Fibroblast of villous mesenchyme (primary cell): ENCODE results near the gene RNASE9. TPM values are rescaled to one million over a fixed set of nuclear protein-coding genes. Genes with fewer than 3 reads are reported as not detected.

Source experiments
- DNase-seq: peaks from one replicate; pipeline ENCODE4 v3.0.0-alpha.2; 2010; ENCODE audit warnings: low read depth
- H3K4me3 ChIP-seq: 2 replicates; pipeline ENCODE4 v1.5.1; 2011; ENCODE audit warnings: low read depth, mild to moderate bottlenecking, low read length
- CTCF ChIP-seq: IDR thresholded peaks from 2 replicates; pipeline ENCODE4 v1.5.1; 2012; ENCODE audit warnings: low read depth, mild to moderate bottlenecking, low read length; ENCODE audit not compliant: insufficient read depth
- total RNA-seq: library from RNA; depleted of rRNA; stranded (reverse); fragments of >200 nt; gene quantifications from 2 replicates; pipeline ENCODE4 v1.2.3, GENCODE V29; 2012

RNASE9 gene
- total RNA-seq, 1 donor, result not detected

- TF ChIP-seq CTCF, result no peak
- H3K4me3 ChIP-seq, result no peak overlapping the region
- DNase-seq, result no peak
Measured at GRCh38 chr14:20546877-20547276, 14.0 kb downstream of the RNASE9 start.

DNA sequence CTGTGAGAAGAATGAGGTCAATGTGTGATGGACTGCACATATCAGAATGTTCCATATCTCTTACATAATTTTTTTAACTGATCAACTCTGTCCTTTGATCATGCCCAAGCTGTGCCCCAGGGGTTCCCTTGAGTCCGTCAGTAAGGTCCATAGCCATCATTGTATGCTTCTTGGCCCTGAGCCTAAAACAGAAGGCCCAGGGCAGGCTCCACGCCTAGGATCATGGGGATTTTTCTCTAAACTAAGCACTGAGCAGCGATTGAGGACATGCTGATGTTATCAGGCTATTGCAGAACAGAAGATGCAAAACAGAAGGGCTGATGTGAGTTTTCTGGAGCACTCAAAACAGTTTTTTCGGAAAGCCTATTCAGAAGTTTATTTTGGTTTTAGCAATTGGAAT, 20.9 kb downstream of the RNASE9 start:
- DNase-seq, result no peak
- no peak overlapping the region for H3K4me3 ChIP-seq
- no peak for TF ChIP-seq CTCF

DNA sequence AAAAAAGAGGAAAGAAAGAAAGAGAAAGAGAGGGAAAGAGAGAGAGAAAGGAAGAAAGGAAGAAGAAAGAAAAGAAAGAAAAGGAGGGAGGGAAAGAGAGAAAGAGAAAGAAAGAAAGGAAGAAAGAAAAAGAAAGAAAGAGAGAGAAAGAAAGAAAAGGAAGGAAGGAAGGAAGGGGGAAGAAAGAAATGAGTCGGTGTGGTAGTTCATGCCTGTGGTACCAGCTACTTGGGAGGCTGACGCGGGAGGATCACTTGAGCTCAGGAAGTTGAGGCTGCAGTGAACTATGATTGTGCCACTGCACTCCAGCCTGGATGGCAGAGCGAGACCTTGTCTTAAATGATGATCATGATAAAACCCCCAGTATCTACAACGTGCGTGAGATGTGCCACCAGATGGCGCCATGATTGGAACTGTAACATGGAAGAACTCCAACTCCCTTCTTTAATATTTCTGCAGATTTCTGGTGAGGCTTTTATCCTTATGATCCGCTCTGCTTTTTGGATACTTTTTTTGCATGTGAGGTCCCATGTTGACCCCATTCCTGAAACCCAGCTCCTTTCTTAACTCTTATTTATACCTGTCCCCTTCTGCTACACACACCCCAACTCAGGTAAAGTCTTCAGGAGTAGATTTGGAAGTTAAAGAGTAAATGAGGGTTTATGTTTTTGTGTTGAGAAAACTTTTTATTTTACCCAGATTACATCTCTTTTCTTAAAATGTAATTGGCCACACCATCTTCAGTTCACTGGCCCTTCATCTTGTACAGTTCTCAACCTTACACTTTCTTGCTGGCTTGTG, 29.9 kb downstream of the RNASE9 start:
- peak; percentile 65 for TF ChIP-seq CTCF
- DNase-seq, result peak; percentile 78

GRCh38 chr14:20529806-20530205, 31.0 kb downstream of the RNASE9 start:
- H3K4me3 ChIP-seq, result no peak overlapping the region
- no peak for TF ChIP-seq CTCF
- no peak for DNase-seq

More for the DNA sequence above, 29.9 kb downstream of the RNASE9 start:
- no peak overlapping the region for H3K4me3 ChIP-seq

DNA sequence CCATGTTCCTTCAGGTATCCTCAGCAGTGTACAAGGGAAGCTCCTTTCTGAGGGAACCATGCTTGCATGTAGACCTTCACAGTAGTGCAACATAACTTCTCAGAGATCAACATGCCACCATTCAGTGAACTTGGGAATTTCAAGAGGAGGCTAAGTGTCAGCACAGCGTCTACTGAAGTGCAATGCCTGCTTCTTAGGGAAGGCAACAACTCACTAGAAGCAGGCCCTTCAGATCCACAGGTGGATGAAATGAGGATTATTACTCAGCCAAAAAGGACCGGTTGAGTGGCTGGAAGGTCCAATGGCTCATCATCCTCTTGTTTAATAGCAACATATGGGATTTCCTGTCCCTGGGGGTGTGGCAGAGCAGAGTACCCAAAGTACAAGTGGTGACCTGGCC, 36.8 kb downstream of the RNASE9 start:
- H3K4me3 ChIP-seq, result no peak overlapping the region
- no peak for DNase-seq
- no peak for TF ChIP-seq CTCF

GRCh38 chr14:20522332-20522731, 38.5 kb downstream of the RNASE9 start:
- no peak for TF ChIP-seq CTCF
- DNase-seq, result no peak
- no peak overlapping the region for H3K4me3 ChIP-seq

DNA sequence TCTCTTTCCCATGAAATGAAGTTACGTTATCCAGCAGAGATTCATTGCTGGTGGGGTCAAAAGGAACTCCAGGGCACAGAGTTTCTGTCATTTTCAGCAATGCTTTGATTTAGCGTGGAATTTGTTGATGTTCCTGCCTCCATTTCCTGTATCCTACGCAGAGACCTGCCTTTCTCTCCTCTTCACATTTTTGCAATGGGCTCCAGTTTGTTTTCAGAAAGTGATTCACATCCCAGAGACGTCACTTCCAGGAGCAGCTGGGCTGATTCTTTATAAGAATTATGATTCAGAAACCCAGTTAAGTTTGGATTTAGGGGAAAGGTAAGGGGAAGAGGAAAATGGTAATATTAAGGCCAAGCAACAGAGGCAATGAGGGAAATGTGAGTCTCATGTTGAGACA, 43.9 kb downstream of the RNASE9 start:
- peak; percentile 28 for DNase-seq
- TF ChIP-seq CTCF, result no peak
- no peak overlapping the region for H3K4me3 ChIP-seq
